HEK293 (cell line): ENCODE results near the gene FAM229A.
"Not testable (repeated sequence)": the region's sequence is repeated elsewhere in the genome, so short reads cannot be mapped to it uniquely, and the experiment has no call there.

Experiments
- CTCF ChIP-seq: fragments of 450-650 bp; formaldehyde crosslinking; IDR thresholded peaks from 2 replicates; pipeline ENCODE4 v1.5.1; 2016; ENCODE audit warnings: missing biosample characterization, missing genetic modification characterization
- ELK4 ChIP-seq: IDR thresholded peaks from 2 replicates; pipeline ENCODE4 v1.6.1; 2011; ENCODE audit warnings: mild to moderate bottlenecking, low read depth, low read length, borderline replicate concordance
- HOXD13 ChIP-seq: sonication (generic); formaldehyde crosslinking; IDR thresholded peaks from 2 replicates; pipeline ENCODE4 v1.8.0; 2022; ENCODE audit warnings: missing genetic modification reagents, borderline replicate concordance
- IKZF3 ChIP-seq: fragments of 450-650 bp; IDR thresholded peaks from 2 replicates; pipeline ENCODE4 v1.5.0; 2018; ENCODE audit warnings: missing biosample characterization, mild to moderate bottlenecking, missing genetic modification characterization, moderate library complexity
- YY1 ChIP-seq: fragments of 450-650 bp; formaldehyde crosslinking; IDR thresholded peaks from 2 replicates; pipeline ENCODE4 v1.5.1; 2018; ENCODE audit warnings: missing biosample characterization, missing genetic modification characterization
- ZBTB44 ChIP-seq: fragments of 450-650 bp; IDR thresholded peaks from 2 replicates; pipeline ENCODE4 v1.5.1; 2018; ENCODE audit warnings: missing biosample characterization, mild to moderate bottlenecking, missing genetic modification characterization
- ZBTB48 ChIP-seq: fragments of 450-650 bp; formaldehyde crosslinking; IDR thresholded peaks from 2 replicates; pipeline ENCODE4 v1.5.1; 2016; ENCODE audit warnings: missing biosample characterization, missing genetic modification characterization
- ZBTB49 ChIP-seq: fragments of 450-650 bp; formaldehyde crosslinking; IDR thresholded peaks from 2 replicates; pipeline ENCODE4 v1.5.1; 2016; ENCODE audit warnings: missing biosample characterization, missing genetic modification characterization, low read depth
- ZNF548 ChIP-seq: fragments of 450-650 bp; formaldehyde crosslinking; IDR thresholded peaks from 2 replicates; pipeline ENCODE4 v1.5.1; 2016; ENCODE audit warnings: missing biosample characterization, missing genetic modification characterization
- TF ChIP-seq, protein P1 (sequence below): fragments of 450-650 bp; formaldehyde crosslinking; IDR thresholded peaks from 2 replicates; pipeline ENCODE4 v1.5.1; 2016; ENCODE audit warnings: missing biosample characterization, missing genetic modification characterization
- TF ChIP-seq, protein P2 (sequence below): fragments of 450-650 bp; formaldehyde crosslinking; IDR thresholded peaks from 2 replicates; pipeline ENCODE4 v1.5.1; 2016; ENCODE audit warnings: missing biosample characterization, missing genetic modification characterization
- TF ChIP-seq, protein P3 (sequence below): fragments of 450-650 bp; formaldehyde crosslinking; IDR thresholded peaks from 2 replicates; pipeline ENCODE4 v1.5.1; 2016; ENCODE audit warnings: missing biosample characterization, missing genetic modification characterization
- TF ChIP-seq, protein P4 (sequence below): fragments of 450-650 bp; formaldehyde crosslinking; IDR thresholded peaks from 2 replicates; pipeline ENCODE4 v1.5.1; 2016; ENCODE audit warnings: missing biosample characterization, missing genetic modification characterization, low read depth

DNA sequence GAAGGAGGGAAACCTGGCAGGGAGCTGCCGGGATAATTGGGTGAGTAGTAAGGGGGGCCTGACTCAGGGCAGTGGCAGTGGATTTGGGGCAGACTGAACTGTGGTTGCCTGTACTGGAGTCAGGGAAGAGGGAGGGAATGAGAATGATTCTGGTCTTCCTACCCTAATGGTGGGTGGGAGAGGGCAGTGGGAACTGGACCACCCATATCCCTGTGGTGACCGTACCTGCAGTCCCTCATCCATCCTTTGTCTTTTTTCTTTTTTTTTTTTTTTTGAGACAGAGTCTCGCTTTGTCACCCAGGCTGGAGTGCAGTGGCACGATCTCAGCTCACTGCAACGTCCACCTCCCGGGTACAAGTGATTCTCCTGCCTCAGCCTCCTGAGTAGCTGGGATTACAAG, 6.5 kb downstream of the FAM229A start:
- TF ChIP-seq IKZF3 (tag by site-specific recombination); ZBTB49 (tag by site-specific recombination); CTCF; ELK4; HOXD13 (CRISPR knock-in tag); ZNF548 (tag by site-specific recombination); ZBTB48 (tag by site-specific recombination); YY1 (tag by site-specific recombination); ZBTB44: not testable (repeated sequence)
- TF ChIP-seq, protein P1, sequence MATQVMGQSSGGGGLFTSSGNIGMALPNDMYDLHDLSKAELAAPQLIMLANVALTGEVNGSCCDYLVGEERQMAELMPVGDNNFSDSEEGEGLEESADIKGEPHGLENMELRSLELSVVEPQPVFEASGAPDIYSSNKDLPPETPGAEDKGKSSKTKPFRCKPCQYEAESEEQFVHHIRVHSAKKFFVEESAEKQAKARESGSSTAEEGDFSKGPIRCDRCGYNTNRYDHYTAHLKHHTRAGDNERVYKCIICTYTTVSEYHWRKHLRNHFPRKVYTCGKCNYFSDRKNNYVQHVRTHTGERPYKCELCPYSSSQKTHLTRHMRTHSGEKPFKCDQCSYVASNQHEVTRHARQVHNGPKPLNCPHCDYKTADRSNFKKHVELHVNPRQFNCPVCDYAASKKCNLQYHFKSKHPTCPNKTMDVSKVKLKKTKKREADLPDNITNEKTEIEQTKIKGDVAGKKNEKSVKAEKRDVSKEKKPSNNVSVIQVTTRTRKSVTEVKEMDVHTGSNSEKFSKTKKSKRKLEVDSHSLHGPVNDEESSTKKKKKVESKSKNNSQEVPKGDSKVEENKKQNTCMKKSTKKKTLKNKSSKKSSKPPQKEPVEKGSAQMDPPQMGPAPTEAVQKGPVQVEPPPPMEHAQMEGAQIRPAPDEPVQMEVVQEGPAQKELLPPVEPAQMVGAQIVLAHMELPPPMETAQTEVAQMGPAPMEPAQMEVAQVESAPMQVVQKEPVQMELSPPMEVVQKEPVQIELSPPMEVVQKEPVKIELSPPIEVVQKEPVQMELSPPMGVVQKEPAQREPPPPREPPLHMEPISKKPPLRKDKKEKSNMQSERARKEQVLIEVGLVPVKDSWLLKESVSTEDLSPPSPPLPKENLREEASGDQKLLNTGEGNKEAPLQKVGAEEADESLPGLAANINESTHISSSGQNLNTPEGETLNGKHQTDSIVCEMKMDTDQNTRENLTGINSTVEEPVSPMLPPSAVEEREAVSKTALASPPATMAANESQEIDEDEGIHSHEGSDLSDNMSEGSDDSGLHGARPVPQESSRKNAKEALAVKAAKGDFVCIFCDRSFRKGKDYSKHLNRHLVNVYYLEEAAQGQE, result not testable (repeated sequence)
- TF ChIP-seq, protein P2, sequence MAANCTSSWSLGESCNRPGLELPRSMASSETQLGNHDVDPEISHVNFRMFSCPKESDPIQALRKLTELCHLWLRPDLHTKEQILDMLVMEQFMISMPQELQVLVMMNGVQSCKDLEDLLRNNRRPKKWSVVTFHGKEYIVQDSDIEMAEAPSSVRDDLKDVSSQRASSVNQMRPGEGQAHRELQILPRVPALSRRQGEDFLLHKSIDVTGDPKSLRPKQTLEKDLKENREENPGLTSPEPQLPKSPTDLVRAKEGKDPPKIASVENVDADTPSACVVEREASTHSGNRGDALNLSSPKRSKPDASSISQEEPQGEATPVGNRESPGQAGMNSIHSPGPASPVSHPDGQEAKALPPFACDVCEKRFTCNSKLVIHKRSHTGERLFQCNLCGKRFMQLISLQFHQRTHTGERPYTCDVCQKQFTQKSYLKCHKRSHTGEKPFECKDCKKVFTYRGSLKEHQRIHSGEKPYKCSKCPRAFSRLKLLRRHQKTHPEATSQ (tag by site-specific recombination), result not testable (repeated sequence)
- TF ChIP-seq, protein P3, sequence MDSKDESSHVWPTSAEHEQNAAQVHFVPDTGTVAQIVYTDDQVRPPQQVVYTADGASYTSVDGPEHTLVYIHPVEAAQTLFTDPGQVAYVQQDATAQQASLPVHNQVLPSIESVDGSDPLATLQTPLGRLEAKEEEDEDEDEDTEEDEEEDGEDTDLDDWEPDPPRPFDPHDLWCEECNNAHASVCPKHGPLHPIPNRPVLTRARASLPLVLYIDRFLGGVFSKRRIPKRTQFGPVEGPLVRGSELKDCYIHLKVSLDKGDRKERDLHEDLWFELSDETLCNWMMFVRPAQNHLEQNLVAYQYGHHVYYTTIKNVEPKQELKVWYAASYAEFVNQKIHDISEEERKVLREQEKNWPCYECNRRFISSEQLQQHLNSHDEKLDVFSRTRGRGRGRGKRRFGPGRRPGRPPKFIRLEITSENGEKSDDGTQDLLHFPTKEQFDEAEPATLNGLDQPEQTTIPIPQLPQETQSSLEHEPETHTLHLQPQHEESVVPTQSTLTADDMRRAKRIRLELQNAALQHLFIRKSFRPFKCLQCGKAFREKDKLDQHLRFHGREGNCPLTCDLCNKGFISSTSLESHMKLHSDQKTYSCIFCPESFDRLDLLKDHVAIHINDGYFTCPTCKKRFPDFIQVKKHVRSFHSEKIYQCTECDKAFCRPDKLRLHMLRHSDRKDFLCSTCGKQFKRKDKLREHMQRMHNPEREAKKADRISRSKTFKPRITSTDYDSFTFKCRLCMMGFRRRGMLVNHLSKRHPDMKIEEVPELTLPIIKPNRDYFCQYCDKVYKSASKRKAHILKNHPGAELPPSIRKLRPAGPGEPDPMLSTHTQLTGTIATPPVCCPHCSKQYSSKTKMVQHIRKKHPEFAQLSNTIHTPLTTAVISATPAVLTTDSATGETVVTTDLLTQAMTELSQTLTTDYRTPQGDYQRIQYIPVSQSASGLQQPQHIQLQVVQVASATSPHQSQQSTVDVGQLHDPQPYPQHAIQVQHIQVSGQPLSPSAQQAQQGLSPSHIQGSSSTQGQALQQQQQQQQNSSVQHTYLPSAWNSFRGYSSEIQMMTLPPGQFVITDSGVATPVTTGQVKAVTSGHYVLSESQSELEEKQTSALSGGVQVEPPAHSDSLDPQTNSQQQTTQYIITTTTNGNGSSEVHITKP (tag by site-specific recombination), result peak; percentile 91
- TF ChIP-seq, protein P4, sequence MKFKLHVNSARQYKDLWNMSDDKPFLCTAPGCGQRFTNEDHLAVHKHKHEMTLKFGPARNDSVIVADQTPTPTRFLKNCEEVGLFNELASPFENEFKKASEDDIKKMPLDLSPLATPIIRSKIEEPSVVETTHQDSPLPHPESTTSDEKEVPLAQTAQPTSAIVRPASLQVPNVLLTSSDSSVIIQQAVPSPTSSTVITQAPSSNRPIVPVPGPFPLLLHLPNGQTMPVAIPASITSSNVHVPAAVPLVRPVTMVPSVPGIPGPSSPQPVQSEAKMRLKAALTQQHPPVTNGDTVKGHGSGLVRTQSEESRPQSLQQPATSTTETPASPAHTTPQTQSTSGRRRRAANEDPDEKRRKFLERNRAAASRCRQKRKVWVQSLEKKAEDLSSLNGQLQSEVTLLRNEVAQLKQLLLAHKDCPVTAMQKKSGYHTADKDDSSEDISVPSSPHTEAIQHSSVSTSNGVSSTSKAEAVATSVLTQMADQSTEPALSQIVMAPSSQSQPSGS (tag by site-specific recombination), result not testable (repeated sequence)
